Cardiac muscle cell (in vitro differentiated cells and primary cell): Measurements from ENCODE around the gene PDPK1. TPM values are rescaled to one million over a fixed set of nuclear protein-coding genes. Genes with fewer than 3 reads are reported as not detected.
"Not testable (repeated sequence)": the region's sequence is repeated elsewhere in the genome, so short reads cannot be mapped to it uniquely, and the experiment has no call there.

Experiments
- DNase-seq, 2 donors: peaks; one replicate each; pipeline versions ENCODE4 v3.0.0 to v3.0.0-alpha.2; 2010 to 2017; ENCODE audit warnings: low read depth in 1 of 2, low spot score in 1 of 2
- H3K27ac ChIP-seq: fragments of 200-600 bp; sonication (generic); 2 replicates; pipeline ENCODE4 v1.5.1; 2016
- H3K27me3 ChIP-seq: fragments of 200-600 bp; sonication (generic); 2 replicates; pipeline ENCODE4 v1.6.0; 2016; ENCODE audit warnings: control low read depth
- H3K36me3 ChIP-seq: fragments of 200-600 bp; sonication (generic); 2 replicates; pipeline ENCODE4 v1.5.1; 2016; ENCODE audit warnings: control low read depth
- H3K4me1 ChIP-seq: fragments of 200-600 bp; sonication (generic); 2 replicates; pipeline ENCODE4 v1.8.1; 2017; ENCODE audit warnings: low read depth, mild to moderate bottlenecking, mixed run types
- H3K4me3 ChIP-seq: fragments of 200-600 bp; sonication (generic); 2 replicates; pipeline ENCODE4 v1.5.1; 2016; ENCODE audit warnings: mild to moderate bottlenecking
- H3K9me3 ChIP-seq: fragments of 200-600 bp; sonication (generic); 2 replicates; pipeline ENCODE4 v1.5.1; 2017; ENCODE audit warnings: low read depth, mild to moderate bottlenecking, control low read depth
- polyA plus RNA-seq: library from polyadenylated mRNA; unstranded; fragments of >200 nt; fragmentation: Nextera tagmentation; extraction: Ambion mirVana; gene quantifications from 2 replicates; pipeline ENCODE4 v1.2.1, GENCODE V29; 2016
- total RNA-seq: library from RNA; depleted of rRNA; stranded (reverse); fragments of >200 nt; gene quantifications from 2 replicates; pipeline ENCODE4 v1.2.3, GENCODE V29; 2016
- TF ChIP-seq, protein P1 (sequence below): IDR thresholded peaks from 2 replicates; pipeline ENCODE4 v1.5.1; 2012; ENCODE audit warnings: low read depth, mild to moderate bottlenecking, low read length

The PDPK1 gene
- total and polyA plus RNA-seq, 2 experiments from 2014 or later = 22.4 to 28.6 TPM

DNA sequence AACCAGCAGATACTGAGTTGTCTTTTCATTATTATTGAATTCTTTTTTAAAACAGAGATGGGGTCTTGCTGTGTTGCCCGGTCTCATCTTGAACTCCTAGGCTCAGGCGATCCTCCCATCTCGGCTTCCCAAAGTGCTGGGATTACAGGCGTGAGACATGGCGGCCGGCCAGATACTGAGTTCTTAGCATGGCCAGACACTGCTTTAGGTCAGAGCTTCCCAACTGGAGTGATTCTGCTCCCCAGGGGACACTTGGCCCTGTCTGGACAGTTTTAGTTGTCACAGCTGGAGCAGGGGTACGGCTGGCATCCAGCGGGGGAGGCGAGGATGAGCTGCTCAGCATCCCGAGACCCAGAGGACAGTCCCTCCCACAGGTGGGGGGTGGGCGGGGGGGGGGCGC is 41.1 kb downstream of the PDPK1 start:
- not testable (repeated sequence) for H3K4me3 ChIP-seq, DNase-seq, H3K36me3 ChIP-seq, H3K9me3 ChIP-seq, H3K4me1 ChIP-seq, H3K27me3 ChIP-seq, H3K27ac ChIP-seq

DNA sequence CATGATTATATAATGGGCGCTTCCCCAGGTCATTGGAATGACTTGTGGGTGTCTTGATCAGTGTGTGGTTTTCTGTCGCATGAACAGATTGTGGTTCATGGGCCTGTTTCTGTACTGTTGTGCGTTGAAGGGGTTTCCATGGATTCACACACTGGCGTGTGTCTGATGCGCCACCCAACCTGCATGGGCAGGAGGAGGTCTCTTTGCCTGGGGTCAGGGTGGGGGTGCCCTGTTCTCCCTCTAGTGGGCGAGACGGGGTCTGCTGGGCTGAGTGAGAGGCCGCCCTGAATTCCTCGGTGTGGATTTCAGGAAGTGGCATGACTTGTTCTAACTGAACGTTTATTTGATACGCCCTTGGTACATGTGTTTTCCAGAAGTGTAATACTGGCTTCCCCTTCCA is 42.3 kb downstream of the PDPK1 start:
- not testable (repeated sequence) for H3K27me3 ChIP-seq
- DNase-seq = peak in 1 of 2 donors; percentile 6

DNA sequence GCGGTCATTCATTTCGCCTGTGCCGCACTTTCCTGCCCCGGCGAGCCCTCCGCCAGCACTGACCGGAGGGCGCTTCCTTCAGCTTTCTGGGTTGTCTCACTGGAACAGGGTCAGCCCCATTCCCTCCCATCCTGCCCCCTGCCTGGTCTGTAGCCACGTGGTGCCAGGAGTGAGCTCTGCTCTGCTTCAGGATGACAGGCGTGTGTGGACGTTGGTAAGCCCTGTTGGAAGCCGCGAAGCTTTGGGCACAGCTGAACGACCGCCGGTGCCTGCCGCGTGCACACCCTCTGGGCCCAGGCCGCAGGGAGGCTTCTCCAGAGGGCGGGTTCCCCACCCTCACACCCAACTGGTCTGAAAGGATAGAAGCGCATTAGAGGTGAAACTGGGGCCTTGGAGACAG is 43.0 kb downstream of the PDPK1 start:
- not testable (repeated sequence) for H3K4me1 ChIP-seq

More for the DNA sequence above, 42.3 kb downstream of the PDPK1 start:
- H3K36me3 ChIP-seq, H3K27ac ChIP-seq, H3K4me1 ChIP-seq, H3K4me3 ChIP-seq, H3K9me3 ChIP-seq: not testable (repeated sequence)

DNA sequence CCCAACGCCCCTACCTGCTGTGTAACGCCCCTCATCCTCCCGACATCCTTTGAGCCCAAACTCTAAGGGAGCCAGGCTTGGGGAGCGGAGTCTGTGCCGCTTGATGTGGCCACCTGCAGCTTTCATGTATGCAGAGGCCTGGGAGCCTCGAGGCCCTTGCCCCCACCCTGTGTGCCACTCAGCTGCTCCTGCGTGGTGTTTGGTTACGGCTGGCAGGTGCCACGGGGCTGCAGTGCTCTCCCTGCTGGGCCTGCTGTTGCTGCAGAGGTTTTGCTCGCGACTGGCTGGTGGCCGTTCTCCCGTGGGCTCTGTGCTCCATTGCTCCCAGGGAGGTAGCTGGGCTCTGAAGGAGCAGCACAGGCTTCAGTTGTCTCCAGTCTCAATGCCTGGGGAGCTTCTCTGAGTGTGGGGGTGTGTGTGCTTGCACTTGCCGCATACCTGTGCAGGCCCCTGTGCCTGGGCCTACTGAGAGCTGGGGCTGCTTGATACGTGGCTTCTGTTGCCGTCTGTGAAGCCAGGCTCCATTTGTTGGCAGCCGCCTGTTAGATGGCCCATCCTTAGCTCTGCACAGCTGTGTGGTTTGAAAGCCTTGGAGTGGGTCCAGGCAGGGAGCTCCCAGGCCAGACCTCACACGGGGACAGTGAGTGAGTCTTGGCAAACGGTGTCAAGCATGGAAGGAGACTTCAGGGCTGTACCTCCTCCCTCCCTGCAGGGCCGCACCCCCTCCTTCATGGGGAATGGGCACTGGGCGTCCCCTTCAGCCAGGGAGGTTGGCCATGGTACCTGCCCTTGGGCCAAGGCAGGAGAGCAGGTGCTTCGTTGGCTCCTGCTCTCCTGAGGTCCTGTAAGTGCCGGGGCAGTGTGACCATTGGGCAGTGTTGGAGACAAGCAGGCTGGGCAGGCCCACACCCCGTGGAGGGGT is 47.2 kb downstream of the PDPK1 start:
- H3K27ac ChIP-seq = no peak overlapping the region
- no peak overlapping the region for H3K4me3 ChIP-seq
- H3K9me3 ChIP-seq = no peaks in the 10 kb centered on the region
- TF ChIP-seq, protein P1, sequence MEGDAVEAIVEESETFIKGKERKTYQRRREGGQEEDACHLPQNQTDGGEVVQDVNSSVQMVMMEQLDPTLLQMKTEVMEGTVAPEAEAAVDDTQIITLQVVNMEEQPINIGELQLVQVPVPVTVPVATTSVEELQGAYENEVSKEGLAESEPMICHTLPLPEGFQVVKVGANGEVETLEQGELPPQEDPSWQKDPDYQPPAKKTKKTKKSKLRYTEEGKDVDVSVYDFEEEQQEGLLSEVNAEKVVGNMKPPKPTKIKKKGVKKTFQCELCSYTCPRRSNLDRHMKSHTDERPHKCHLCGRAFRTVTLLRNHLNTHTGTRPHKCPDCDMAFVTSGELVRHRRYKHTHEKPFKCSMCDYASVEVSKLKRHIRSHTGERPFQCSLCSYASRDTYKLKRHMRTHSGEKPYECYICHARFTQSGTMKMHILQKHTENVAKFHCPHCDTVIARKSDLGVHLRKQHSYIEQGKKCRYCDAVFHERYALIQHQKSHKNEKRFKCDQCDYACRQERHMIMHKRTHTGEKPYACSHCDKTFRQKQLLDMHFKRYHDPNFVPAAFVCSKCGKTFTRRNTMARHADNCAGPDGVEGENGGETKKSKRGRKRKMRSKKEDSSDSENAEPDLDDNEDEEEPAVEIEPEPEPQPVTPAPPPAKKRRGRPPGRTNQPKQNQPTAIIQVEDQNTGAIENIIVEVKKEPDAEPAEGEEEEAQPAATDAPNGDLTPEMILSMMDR = no peak
- H3K36me3 ChIP-seq = peaks cover 23% of the 10 kb centered on the region
- no peaks in the 10 kb centered on the region for H3K4me1 ChIP-seq
- DNase-seq = peak in 1 of 2 donors; percentile 20
- H3K27me3 ChIP-seq = no peaks in the 10 kb centered on the region

More for the DNA sequence above, 43.0 kb downstream of the PDPK1 start:
- H3K9me3 ChIP-seq, H3K27me3 ChIP-seq, H3K4me3 ChIP-seq, DNase-seq, H3K27ac ChIP-seq, H3K36me3 ChIP-seq: not testable (repeated sequence)

DNA sequence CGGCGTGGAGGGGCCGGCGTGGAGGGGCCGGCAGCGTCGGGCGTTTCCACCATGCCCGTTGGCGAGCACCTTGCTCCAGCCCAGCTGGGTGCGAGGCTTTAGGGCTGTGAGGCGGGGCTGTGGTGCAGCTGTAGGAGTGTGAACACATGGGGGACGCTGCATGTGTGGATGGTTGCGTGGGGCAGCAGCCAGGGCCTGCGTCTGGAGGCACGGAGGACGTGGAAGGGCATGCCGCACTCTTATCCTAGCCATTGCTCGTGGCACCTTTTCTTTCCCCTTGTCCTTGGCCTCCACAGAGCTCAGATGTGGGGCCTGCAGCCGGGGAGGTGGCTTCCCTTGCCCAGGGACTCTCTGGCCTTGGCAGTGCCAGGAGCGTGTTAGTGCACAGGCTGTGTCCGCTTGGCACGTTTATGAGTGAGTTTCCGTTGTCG is 47.8 kb downstream of the PDPK1 start:
- H3K27ac ChIP-seq = no peak overlapping the region
- peaks cover 27% of the 10 kb centered on the region for H3K36me3 ChIP-seq
- TF ChIP-seq, protein P1 = no peak
- H3K4me1 ChIP-seq = no peaks in the 10 kb centered on the region
- H3K4me3 ChIP-seq = no peak overlapping the region
- no peaks in the 10 kb centered on the region for H3K9me3 ChIP-seq
- no peak for DNase-seq
- no peaks in the 10 kb centered on the region for H3K27me3 ChIP-seq

DNA sequence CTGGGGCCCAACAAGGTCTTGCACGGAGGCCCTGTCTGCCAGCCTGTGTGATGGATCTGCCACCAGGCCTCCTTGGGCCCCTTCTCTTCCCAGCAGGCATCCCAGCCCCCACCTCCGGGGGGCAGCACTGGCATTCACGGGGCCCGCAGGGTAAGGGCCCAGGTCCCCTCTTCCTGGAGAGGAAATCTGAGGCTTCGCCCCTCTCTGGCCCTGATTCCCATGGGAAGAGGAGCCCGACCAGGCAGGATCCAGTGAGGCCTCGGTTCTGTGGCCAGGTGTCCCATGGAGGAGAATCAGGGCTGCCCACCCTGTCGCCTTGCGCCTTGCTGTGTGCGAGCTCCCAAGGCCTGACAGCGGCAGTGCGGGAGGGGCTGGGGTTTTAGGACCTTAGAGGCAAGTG is 48.4 kb downstream of the PDPK1 start:
- Histone ChIP-seq H3K4me3 (no peak overlapping the region), H3K27me3 (no peaks in the 10 kb centered on the region), H3K27ac (no peak overlapping the region), H3K4me1 (no peaks in the 10 kb centered on the region), H3K9me3 (no peaks in the 10 kb centered on the region), H3K36me3 (peaks cover 27% of the 10 kb centered on the region)
- DNase-seq = no peak
- TF ChIP-seq, protein P1 = peak; percentile 21

DNA sequence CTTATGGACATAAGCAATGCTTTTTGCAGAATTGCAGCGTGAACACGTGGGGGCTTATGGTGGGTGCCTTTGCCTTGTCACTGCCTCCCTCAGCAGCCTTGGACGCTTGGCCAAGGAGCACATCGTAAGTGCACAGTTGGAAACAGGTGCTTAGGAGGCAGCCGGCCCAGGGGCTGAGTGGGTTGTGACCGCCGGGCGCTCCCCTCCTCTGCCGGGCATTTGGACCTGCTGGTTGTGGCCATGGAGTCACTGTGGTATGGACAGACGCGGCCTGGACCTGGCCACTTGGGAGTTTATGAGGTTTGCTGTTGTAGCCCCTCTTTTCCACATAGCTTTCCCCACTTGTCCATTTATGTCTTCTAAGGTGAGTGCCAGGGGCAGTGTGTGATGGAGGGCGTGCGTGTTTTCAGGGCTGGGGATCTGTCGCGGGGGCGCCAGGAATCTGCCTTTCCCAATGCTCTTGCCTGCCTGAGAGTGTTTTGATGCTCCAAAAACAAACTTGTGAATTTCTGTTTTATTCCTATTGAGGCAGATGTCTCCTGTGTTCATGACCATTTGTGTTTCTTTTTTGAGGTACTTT is 49.2 kb downstream of the PDPK1 start:
- DNase-seq = no peak
- Histone ChIP-seq H3K36me3 (peaks cover 27% of the 10 kb centered on the region), H3K4me3 (no peak overlapping the region), H3K27ac (no peak overlapping the region), H3K4me1 (no peaks in the 10 kb centered on the region), H3K27me3 (no peaks in the 10 kb centered on the region), H3K9me3 (no peaks in the 10 kb centered on the region)
- TF ChIP-seq, protein P1 = no peak
